ENCODE data around the gene TBPL2.
"Not testable (repeated sequence)": the region's sequence is repeated elsewhere in the genome, so short reads cannot be mapped to it uniquely, and the experiment has no call there.

TBPL2 gene

GRCh38 chr14:55440385-55440784 is at the start of gene TBPL2:
TSS of gene TBPL2 (minus strand) at chr14:55440616. CDS start at chr14:55440449, 167 bp downstream.
- no peak for DNase-seq

DNA sequence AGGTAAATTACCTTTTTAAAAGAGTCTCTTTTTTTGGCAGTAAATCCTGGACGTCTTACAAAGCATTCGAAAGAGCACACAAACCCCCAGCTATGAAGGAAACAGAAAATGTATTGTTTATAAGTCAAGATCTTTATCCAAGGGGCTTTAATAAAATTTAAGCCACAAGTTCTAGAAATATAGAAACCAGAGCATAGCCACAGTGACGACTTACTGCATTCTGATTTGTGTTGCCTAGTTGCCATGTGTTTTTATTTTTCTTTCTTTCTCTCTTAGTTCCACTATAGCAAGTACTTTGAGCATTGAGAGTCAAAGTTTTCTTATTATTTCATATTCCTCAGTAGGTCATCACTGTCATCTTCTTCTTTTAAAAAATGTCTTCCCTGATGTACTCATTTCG is 47.8 kb upstream of the TBPL2 start:
- no peak for DNase-seq

DNA sequence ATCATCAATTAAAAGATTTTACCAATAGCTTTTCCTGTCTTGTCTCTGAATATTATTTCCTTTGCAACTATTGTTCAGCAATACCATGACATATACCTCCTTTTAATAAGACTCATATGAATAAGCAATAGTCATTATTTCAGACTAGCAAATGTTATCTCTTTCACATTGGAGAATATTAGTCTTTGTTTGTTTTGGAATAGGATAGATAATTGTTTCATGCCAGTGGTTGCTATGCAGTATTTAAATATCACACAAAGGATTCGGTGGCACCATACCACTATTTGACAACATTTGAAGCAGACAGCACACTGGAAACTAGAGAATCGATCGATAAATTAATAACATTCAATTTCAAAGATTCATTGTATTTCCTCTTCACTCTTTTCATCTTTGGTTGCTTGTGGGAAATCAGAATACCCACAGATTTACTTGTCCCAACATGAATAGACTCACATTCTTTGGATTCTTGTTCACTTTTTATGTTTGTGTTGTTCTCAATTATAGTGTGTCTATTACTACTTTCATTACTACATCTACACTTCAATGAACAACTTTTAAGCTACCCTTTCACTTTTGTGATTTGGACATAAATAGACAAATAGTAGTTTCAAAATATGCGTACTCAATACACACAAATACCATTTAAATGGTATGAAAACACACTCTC is 42.7 kb upstream of the TBPL2 start:
- DNase-seq: peak; percentile 31

- no peak for DNase-seq
These were observed 41.4 kb upstream of the TBPL2 start for GRCh38 chr14:55481769-55482168.

DNA sequence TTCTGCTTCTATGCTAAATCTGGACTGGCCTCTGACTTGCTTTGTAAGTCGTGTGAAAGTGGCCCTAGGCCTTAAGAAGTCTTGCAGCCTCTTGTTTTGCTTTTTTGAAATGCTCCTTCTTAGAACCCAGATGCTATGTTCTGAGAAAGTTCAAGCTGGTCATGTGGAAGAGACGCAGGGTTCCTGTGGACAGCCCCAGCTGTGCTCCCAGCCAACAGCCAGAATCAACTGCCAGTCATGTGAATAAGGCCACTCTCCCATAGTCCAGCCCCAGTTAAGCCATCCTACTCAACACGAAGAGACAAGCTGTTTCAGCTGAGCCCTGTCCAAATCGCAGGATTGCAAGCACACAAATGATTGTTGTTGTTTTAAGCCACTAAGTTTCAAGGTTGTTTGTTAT is 37.3 kb upstream of the TBPL2 start:
- DNase-seq: no peak

- DNase-seq: not testable (repeated sequence)
These were observed 36.0 kb upstream of the TBPL2 start for GRCh38 chr14:55476448-55476847.

DNA sequence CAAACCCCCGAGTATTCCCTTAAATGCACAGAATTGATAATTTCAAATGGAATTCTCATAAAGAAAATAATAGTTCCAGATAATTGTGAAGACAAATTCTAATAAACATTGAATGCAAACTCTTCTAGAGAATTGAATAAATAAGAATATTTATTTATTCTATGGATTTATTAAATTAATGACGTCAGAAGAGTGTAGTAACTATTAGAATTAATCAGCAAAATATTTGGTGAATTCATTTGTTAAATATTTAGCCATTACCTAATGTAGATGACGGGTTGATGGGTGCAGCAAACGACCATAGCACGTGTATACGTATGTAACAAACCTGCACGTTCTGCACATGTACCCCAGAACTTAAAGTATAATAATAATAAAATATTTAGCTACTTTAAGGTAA is 33.4 kb upstream of the TBPL2 start:
- no peak for DNase-seq

DNA sequence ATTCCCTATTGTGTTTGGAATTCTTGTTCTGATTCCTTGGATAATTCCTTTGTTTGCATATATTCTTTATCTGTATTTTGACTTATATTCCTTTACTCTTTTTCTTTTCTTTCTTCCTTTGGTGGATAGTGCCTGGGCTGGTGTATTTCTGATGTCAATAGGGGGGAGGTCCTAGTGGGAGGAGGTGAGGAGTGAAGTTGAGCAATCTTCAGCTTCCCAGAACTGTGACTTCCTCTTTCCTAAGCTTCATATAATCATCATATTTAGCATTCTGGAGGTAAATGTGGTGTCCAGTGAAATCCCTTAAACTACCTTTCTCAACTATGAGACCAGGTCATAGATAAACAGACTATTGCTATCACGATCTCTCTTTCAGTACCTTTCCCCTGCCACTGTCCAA is 29.6 kb upstream of the TBPL2 start:
- no peak for DNase-seq

DNA sequence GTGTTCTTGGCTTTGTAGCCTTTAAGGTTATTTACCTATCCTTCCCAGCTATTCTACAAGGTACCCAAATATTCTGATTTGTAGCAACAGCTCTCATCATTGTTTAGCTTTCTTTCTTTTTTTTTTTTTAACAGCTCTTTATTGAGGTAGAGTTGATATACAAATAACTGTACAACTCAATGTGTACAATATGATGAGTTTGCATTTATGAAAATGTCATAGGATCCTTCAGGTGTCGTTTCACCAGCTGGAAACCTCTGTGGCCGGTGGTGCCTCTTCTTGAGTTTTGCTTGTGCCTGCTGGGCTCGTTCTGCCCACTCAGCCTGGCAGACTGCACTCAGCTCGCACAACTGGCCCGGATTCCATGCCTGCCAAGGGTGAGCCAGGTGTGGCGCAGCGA is 26.9 kb upstream of the TBPL2 start:
- DNase-seq: no peak

DNA sequence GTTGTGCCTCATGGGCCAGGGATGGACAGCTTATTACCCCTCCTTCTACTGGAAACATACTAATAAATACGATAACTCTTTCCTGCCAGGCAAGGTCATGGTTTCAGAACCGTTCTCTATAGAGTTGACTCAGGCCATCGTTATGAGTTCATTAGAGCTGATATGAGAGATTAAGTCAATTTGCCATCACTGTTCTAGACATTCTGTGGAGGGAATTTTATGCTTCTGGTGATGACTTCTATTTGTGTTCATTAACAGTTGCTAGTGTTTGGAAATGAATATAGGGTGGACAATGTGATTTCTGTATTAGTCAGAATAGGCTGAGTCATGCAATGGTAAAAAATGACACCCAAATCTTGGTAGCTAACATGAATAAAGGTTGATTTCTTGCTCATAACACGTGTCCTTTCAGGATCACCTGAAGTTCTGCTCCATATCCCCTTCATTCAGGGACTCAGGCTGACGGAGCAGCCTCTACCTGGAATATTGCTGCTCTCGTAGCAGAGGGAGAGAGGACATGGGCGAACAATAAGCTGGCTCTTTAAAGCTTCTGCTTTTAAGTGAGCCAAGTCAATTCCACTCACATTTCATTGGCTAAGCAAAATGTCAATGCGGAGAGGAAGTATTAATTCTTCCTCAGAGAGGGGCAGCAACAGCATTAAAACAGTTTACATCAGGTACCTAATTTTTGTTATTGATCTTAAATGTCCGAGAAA is 18.5 kb upstream of the TBPL2 start:
- DNase-seq: no peak

- DNase-seq: no peak
These were observed 17.1 kb upstream of the TBPL2 start for GRCh38 chr14:55457496-55457895.

- DNase-seq: not testable (repeated sequence)
These were observed 16.0 kb upstream of the TBPL2 start for GRCh38 chr14:55456411-55456810.

DNA sequence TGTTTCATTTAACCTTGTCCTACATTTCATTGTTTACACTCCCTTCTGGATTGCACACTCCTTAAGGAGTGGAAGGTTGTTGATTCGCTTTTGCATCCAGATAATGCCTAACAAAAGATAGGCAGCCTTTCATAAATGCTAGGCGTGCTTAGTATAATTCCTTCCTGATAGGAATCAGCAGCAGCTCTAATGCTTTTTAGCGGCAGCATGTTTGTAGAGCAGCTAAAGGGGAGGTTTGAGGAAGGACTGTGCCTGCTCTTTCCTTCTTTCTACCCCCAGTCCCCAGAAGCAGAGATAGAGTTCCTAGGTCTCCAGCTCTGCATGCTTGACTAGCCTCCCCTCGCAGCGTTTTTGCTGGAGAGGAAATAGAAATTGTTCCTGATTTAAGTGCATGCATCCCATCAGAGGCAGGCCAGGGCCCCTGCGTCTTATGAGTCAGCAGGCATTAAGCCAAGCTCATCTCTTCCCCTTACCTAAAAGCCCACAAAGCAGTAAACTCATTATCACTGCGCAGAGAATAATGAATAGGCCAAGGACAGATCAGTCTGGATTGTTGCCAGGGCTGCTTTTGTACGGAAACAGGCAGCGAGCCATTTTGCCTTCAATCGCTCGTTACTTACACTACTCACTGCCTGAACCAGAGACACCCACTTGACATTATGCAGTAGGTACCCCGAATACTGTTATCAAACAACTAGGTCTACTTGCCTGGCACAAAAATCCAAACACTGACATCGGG is 14.0 kb upstream of the TBPL2 start:
- peak; percentile 79 for DNase-seq

GRCh38 chr14:55451950-55452349 is 11.5 kb upstream of the TBPL2 start:
- no peak for DNase-seq

DNA sequence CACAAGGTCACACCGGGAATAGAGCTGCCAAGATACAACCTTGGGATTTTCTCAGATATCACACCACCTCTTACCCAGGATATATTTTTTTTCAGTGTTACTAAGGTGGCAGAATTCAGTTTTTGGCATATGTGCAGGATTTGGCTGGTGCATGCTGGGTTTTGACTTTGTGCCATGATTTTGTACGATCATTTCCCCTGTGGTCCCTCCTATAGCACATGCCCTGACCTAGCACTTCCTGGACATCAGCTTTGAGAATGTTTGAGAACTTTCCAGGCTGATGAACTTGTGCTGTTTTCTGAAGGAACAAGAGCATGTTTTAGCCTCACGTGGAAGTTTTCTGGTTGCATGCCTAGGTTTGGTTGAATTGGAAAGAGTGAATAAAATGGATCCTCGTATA is 11.0 kb upstream of the TBPL2 start:
- DNase-seq: no peak

- no peak for DNase-seq
These were observed 10.6 kb upstream of the TBPL2 start for GRCh38 chr14:55450987-55451386.

DNA sequence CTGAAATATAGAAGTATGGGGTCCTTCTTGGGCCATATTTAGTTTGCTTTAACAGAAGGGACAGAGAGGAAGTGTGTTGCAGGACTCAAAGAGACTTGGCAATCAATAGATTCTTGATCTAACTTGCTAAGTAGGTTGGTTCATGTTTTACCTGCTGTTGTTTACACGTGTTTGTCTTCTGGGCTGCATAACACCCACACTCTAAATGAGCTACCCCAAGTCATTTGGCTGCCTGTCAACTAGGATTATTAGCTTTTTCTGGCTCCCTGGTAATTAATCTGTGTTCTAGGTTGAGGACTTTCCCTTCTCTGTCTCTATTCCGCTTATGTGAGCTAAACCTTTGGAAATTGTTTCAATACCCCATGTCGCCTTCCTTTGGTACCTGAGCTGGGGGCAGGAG is 10.1 kb upstream of the TBPL2 start:
- no peak for DNase-seq

GRCh38 chr14:55450124-55450523 is 9.7 kb upstream of the TBPL2 start:
- no peak for DNase-seq

DNA sequence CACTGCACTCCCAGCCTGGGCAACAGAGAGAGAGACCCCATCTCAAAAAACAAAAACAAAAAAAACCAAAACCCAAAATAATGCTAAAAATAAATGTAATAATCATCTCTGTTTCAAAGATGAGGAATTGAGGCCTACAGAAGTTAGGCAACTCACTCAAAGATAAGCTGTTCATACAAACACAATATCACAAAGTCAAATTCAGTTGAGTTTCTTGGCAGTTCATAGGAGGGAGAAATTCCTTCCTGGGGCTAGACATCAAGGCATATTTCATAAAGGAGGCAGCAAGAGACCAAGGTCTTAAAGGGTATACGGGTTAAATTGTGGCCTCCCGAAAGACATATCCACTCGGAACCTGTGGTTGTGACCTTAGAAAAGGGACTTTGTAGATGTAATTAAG is 8.7 kb upstream of the TBPL2 start:
- DNase-seq: no peak

DNA sequence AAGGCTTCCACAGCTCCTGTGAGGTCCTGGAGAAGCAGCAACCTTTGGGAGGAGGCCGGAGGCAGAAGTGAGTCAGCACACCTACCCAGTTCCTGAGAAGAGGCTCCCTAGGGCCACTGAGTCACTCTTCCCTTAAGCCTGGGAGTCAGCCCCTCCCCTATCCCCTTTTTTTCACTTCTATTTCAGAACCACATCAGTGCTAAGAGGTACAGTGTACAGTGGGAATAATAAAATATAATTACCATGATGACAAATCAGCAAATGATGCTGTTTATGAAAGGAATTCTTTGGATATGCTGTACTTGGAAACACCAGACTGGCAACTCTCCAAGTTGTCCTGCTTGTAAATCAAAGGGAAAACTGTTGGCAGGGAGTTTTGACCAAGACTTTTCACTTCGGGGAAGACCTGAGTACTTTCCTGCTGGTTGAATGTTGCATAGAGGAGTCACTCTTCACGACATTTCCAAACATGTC is 7.8 kb upstream of the TBPL2 start:
- no peak for DNase-seq

DNA sequence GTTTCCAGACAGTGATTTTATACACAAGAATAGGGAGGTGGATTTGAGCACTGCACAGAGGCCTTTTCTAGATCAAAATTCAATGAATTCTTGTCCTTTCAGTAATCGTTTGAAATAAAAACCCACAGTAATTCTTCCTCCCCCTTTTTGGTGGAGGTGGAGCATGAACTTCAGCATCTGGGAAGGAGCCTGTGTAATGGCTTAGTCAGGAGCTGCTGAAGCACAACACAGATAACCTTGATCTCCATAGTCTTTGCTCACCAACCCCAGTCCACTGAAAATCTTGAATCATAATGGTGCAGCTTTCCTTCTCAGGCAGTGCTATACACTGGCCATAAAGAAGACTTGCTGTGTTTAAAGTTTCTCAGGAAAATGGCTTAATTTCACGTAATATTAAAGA is 6.4 kb upstream of the TBPL2 start:
- DNase-seq: no peak

DNA sequence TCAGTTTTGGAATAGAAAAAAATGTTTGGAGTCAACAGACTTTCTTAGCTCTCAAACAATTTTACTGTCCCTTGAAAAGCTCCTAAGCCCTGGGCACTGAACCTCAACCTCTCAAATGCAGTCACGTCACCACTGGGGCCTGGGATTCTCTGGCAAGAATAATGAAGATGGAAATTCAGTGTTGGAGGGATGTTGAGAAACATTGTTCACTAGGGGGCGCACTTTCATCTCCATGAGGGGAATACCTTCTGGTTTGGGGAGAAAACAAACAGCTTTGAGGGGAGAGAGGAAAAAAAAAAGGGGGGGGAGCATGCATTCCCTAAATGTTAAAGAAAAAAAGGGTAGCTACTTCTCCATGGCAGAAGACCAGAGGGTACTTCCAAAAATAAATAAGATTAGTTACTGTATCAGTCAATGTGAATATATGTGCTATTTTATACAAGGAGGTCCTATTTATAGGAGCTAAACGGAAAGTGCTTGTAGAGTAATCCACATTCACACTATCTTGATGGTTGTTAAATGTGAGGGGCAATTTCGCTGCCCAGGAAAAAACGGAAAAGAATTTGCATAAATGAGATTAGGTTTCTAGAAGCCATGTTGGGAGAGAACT is 5.8 kb upstream of the TBPL2 start:
- peak; percentile 72 for DNase-seq

DNA sequence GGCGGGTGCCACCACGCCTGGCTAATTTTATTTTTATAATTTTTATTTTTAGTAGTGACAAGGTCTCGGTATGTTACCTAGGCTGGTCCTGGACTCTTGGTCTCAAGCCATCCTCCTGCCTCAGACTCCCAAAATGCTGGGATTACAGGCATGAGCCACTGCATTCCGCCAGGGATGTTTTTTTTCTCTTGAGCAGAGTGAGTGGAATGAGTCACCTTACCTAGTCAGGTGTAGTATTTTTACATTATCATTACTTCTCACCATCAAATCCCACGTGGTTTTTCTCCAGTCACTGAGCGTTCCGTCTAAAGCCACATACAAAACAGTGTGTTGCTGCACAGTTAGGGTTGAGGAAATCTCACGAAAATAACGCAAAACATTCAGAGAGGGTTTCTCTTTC is 870 bp upstream of the TBPL2 start:
- DNase-seq: no peak
